Measurements from ENCODE around the gene ARHGAP22.

The ARHGAP22 gene

DNA sequence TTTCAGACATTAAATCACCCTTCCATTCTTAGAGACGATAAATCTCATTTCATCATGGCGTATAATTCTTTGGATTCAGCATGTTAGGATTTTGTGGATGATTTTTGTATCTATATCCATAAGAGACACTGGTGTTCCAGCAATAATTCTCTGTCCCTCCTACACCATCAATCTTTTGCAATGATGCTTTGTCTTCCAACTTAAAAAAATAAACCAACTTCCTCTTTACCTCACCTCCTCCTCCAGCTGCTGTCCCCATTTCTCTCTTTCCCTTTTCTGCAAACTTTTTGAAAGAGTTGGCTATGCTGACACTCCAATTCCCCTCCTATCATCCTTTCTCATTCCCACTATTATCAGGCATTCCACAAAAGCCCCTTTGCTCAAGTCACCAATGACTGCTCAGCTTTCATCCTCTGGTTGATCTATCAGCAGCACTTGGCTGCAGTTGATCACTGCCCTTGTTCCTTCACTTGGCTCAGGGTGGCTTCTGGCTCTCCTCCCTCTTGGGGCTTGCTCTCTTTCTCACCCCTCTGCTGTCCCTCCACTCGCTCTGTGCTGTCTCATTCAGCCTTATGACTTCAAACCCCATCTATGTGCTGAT, 130.0 kb downstream of the ARHGAP22 start:
- no peak for DNase-seq

GRCh38 chr10:48473704-48474103, 131.2 kb downstream of the ARHGAP22 start:
- DNase-seq: no peak

DNA sequence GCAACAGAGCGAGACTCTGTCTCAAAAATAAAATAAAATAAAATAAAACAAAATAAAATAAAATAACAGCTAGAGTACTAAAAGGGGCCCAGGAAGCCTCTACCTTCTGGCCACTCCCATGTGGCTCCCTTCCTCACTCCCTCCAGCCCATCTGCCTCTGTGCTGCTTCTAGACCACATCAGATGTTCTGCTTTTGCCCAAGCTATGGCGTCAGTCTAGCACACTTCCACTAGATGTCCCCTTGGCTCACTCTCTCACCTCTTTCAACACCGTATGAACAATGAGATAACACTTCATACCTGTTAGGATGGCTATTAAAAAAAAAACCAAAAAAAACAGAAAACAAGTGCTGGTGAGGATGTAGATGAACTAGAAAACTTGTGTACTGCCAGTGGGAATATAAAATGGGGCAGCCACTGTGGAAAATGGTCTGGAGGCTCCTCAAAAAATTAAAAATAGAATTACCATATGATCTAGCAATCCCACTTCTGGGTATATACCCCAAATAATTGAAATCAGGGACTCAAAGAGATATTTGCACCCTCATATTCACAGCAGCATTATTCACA, 132.3 kb downstream of the ARHGAP22 start:
- no peak for DNase-seq

DNA sequence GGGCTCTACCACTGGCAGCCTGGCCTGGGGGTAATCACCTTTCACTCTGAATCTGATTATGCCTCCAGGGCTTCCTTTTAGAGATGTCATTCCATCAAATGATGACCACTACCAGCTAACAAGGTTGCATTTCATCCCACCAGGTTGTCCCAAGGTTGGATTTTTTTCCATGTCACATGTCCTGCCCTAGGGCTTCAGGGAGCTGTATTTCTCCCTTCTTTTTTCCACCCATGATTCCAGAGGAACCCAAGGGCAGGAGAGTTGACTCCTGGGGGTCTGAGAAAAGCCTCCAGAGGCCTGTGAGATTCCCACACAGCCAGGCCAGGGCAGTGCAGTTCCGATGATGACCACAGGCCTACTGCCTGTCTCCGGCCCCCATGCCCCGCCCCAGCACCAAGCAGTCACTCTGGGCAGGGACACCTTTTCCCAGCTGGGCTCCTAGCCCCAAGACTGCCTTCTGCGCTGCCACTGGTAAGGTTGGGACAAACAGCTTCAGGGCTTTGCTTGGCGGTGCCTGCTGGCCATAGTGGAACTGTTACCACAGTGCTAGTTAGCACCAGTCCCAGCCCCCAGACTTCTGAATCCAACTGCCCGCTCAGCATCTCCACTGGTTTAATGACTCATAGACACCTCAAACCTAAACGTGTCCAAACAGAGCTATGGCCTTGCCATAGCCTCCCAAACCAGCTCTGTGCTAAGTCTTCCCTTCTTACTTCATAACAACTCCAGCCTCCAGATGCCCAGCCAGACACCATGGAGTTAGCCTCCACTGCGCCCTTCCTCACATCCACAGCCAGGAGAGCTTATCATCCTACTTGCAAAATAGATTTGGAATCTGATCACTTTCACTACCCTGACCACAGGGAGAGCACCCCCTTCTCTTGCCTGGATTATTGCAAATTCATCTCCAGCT, 133.7 kb downstream of the ARHGAP22 start:
- no peak for DNase-seq

DNA sequence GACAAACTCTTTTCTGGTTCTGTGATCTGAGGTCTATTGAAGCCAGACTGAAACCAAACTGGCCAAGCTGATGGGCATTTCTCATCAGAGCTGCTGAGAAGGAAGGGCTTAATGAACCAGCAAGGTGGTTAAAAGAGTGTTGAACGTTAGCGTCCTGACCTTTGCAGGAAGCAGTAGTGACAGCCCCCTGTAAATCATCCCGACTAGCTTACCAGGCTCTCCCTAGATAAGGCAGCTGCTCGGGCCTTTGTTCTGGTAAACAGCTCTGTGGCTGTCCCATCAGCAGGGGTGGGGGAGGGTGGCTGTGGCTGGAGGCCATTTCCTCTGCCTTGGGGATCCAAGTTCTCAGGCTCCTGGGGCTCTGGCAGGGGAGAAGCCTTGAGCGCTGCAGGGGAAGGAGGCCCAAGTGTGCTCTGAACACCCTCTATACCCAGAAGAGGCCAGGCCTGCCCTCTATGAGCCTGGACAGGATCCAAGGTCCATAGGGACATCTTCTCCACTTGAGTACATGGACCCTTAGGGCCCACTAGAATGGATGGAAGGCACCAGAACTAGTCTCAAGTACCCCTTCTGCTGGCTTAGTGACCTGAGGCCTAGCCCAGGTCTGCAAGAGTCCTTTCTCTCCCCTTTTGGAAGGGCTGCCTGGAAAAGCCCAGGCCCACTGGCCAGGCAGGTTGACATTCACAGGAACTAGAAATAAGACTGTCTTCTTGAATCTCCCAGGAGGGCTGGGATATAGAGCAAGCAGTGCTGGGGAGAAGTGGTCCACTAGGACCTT, 134.6 kb downstream of the ARHGAP22 start:
- DNase-seq: no peak

- DNase-seq: no peak
Measured at GRCh38 chr10:48469516-48470020, 135.3 kb downstream of the ARHGAP22 start.

GRCh38 chr10:48468866-48469511, 135.9 kb downstream of the ARHGAP22 start:
- no peak for DNase-seq

GRCh38 chr10:48468130-48468790, 136.6 kb downstream of the ARHGAP22 start:
- no peak for DNase-seq

DNA sequence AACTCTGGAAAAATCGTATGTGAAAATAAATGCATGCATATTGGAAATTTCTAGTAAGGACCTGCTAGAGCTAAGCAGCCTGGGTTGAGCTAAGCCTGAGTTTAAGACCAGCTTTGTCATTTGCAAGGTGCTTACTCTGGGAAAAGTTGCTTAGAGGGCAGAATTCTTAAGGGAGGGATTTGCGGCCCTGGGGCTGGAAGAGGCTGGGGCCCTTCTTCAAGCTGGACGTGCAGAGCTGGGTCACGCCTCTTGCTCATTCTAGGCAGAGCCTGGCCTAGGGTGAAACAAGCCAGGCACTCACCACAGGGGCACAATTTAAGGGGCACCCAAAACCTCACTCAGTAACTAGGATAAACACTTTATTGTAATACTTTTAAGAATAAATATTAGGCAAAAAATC, 137.2 kb downstream of the ARHGAP22 start:
- no peak for DNase-seq

DNA sequence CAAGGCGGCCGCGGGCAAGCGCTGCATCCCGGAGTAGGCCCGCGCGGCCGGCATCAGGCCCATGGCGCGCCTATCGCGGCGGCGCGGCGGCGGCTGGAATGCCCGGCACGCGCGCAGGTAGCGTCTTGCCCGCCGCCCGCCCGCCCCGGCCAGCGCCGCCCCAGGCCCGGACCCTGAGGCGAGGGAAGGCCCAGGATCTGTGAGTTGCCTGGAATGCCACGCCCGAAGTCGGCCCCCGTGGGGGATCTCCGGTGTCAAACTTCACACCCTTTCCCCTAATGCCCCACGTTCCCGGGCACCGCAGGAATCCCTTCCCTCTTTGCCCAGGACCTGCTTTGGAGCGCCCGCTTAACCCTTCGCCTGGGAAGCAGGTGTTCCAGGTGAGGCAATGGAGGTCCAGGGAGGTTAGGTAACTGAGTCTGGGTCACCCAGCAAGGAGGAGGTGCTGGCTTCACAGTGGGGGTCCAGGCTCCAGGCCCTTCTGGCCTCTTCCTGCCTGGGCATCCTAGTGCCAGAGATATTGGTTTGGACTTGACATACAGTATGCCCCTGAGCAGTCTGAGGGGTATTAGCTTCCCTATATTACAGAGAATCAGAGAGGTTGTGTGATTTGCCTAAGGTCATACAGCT, 138.1 kb downstream of the ARHGAP22 start:
- DNase-seq: no peak

DNA sequence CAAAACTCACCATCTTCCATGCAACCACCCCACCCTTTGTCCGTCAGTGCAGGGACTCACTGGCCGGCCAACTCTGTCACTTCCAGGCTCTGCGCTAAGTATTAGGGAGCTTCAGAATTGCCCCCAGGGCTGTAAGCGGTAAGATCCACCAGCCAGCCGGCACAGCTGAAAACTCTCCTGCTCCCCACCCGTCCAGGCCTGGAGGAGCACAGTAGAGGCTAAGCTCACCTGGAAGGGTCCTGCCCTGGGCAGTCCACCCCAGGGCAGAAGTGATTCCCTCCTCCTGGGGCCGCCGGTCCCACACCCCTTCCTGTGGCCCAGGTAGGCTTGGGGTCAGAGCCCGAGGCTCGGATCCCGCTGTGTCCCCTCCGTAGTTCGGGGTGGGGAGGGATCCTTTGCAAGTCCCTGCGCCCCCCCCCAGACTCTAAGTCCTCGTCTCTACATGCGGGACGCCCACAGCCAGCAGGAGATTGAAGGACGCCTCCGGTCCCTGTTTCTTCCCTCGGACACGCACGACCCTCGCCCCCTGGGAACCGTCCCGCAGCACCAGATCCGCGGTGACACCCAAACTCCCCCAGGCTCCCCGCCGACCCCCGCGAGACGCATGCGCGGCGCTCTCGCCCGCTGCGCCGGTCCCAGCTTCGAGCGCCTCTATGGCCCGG, 138.9 kb downstream of the ARHGAP22 start:
- no peak for DNase-seq

GRCh38 chr10:48464871-48465736, 139.8 kb downstream of the ARHGAP22 start:
- no peak for DNase-seq

DNA sequence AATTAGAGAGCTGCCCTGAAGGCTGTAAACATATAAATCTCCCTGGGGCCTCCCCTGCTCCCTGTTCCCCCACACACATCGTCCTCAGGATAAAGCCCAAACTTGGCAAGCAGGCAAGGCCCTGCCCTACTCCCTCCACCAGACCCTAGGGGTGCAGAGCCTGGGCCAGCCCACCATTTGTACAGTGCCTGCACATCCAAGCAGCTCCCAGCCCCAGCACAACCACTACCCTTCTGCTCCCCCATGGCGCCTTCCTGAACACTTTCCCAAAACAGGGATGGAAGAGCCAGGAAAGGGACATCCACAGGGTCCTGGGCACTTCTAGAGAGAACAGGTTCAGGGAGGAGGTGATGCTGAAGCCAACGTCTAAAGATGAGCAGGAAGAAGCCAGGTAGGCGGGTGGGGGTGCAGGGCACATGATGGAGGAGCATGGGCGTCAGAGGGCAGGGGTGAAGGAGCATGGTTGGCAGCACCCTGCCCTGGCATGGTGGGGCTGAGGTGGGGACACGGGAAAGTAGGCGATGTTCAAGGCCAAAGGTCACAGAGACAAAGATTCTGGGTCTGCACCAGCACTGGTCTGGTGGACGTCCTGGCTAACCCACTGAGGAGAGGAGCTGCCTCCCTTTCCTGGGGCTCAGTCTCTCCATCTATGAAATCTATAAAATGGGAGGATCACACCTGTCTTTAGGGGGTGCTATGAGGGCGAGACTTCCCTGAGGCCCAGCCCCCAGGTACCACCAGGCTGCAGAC, 140.6 kb downstream of the ARHGAP22 start:
- no peak for DNase-seq

DNA sequence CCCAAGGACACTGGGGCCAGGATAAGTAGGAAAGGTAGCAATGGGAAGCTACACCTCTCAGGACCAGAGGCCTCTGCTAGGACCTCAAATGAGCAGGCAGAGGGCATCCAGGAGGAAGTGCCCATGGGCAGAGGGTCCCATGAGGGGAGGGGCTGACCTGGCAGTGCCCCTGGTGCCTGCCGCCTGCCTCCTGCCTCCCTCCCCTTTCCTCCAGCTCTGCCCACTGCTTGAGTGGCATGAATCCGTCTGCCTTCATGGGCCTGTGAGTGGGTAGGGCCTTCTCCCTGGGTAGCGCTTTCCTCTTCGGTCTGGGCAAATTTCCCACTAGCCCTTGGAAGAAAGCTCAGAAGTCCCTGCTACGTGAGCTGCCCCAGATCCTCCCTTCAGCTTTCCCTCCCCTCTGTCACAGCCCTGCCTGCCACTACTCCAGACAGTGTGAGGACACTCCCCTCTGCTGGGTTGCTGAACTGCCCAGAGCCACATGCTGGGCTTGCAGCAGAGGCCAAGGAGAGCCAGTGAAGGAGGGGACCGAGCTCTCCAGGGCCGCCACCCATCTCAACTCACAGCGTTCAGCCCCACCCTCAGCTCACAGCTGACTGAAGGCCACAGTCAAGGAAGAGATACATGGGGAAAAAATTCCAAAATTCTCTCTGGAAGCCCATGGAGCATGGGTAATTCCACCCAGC, 141.4 kb downstream of the ARHGAP22 start:
- DNase-seq: no peak

DNA sequence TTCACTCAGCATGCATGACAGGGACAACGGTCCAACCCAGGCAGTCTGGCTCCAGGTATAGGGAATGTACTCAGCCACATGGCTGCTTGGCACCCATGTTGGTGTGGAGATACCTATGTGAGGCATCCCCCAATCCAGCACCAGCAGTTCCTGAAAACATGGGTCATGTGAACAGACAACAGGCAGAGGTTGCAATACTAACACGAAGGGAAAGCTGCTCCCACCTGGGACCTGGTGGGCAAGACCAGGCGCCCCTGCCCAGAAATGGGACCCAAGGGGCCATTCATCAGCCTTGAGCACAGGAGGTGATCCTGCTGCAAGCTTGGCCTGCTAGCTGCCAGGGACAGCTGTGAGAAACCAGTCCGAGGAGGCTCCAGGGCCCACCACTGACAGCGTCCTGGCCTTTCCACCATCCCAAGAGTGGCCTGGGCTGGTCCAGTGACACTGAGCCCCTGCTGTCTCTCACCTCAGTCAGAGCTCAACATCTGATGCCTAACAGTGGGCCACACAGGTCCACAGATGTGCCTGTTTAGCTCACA, 142.3 kb downstream of the ARHGAP22 start:
- DNase-seq: no peak

- DNase-seq: no peak
Measured at GRCh38 chr10:48461623-48462481, 143.0 kb downstream of the ARHGAP22 start.

DNA sequence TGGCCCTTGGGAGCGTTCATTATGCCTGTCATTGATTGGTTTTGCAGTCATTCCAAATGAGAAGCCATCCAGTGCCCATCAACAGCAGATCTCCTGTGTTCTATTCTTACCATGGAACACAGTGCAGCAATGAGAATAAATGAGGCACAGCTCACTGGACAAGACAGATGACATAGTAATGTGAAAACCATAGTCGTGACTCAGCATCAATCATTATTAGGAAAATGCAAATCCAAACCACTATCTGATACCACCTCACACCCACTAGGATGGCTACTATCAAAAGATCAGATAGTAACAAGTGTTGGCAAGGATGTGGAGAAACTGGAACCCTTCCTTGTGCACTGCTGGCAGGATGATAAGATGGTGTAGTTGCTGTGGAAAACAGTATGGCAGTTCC, 144.7 kb downstream of the ARHGAP22 start:
- DNase-seq: no peak
